NCI-H226 (cell line): ENCODE measurements around the gene ZNF608.

Source experiments
- DNase-seq: peaks from one replicate; pipeline ENCODE4 v3.0.0-alpha.2; 2015

ZNF608 gene, protein sequence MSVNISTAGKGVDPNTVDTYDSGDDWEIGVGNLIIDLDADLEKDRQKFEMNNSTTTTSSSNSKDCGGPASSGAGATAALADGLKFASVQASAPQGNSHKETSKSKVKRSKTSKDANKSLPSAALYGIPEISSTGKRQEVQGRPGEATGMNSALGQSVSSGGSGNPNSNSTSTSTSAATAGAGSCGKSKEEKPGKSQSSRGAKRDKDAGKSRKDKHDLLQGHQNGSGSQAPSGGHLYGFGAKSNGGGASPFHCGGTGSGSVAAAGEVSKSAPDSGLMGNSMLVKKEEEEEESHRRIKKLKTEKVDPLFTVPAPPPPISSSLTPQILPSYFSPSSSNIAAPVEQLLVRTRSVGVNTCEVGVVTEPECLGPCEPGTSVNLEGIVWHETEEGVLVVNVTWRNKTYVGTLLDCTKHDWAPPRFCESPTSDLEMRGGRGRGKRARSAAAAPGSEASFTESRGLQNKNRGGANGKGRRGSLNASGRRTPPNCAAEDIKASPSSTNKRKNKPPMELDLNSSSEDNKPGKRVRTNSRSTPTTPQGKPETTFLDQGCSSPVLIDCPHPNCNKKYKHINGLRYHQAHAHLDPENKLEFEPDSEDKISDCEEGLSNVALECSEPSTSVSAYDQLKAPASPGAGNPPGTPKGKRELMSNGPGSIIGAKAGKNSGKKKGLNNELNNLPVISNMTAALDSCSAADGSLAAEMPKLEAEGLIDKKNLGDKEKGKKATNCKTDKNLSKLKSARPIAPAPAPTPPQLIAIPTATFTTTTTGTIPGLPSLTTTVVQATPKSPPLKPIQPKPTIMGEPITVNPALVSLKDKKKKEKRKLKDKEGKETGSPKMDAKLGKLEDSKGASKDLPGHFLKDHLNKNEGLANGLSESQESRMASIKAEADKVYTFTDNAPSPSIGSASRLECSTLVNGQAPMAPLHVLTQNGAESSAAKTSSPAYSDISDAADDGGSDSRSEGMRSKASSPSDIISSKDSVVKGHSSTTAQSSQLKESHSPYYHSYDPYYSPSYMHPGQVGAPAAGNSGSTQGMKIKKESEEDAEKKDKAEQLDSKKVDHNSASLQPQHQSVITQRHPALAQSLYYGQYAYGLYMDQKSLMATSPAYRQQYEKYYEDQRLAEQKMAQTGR (N-terminal part only)

DNA sequence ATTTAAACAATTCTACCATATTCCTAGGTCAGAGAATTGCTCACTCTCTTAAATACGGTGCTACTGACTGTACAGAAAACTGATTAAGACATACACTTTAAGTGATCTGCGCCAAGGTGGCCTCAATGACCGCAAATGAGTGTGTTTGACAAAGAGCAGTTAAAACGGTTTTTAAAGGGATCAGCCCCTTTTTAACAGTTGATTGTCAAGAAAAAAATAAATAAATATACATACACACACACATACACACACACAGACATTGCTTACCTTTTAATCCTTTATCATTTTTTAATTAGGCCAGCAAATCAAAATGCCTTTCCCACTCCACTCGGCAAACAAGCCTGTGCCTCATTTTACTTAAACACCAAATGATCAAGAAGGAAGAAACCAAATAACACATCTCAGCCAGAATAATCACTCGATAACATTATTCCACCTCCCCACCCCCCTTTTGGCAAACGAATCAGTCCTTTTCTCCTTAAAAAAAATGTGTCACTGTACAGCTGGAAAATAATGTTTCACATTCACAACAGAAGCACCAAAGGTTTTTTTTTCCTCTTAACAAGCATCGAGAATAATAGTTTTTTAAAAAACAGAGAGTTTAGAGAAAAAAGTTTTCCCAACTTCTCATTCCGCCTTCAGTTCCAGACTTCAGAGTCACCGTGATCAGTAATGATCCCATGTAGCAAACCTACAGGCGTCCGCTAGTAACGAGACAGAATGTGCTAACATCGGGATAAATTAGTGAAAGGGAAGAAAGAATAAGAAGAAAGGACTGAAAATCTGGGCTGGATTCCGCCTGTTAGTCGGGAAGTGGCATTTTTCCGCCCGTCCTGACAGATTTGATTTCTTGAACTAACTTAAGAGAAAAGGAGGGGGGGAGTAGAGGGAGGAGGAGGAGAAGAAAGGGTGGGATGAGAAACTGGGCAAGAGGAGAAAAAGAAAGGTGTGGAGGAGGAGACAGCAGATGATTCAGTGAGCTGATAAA is at the start of gene ZNF608:
Gene ZNF608 (minus strand): TSS at position 712 of the 988 bp plus-strand sequence. CDS start 1,650 bp downstream, outside the sequence.
- no peak for DNase-seq

DNA sequence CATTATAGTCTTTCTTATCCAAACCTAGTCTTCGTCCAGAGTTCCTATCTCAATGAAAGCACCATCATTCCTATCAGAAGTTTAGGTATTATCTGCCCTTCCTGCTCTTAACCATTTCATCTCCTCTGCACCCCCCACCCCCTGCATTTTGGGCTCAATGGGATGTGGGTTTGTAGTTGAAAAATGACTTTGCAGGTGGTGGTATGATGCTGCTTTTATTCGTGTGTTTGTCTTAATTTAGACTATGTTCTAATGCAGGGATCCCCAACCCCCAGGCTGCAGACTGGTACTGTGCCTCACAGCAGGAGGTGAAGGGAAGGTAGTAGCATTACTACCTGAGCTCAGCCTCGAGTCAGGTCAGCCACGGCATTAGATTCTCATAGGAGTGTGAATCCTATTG is 49.4 kb upstream of the ZNF608 start:
- no peak for DNase-seq

DNA sequence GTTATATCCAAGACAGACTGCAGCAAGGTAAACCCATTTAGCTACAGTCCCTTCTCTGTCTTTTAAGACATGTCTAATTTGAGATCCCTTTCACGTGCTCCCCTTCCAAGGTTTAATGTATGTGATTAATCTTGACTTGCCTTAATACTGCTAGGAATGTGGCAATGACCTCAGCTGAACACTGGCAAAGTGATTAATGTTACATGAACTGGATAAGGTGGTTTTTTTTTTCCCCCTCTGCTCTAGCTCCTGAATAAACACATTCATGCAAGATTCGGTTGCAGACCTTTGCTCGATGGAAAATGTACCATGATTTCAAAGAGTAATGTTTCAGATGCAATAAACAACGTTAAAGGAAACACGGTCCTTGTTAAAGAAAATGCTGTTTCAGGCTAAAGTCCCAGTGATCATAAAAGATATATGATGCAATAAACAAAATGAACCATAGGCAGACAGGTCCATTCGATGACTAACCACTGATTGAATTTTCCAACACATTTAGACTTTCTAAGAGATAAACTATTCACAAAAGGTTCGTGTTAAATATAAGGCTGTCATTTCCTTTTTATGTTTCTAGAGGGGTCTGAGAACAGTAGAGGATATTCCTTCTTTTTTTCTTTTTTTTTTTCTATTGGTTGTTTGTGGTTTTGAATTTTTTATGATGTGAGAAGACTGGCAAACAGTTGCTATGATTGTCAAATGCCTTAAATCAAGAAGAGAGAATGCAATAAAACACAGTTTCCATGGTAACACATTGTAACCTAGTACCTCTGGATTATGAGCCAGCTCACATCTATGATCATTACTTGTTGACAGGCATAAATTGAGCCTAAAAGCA is 44.7 kb upstream of the ZNF608 start:
- peak; percentile 83 for DNase-seq

DNA sequence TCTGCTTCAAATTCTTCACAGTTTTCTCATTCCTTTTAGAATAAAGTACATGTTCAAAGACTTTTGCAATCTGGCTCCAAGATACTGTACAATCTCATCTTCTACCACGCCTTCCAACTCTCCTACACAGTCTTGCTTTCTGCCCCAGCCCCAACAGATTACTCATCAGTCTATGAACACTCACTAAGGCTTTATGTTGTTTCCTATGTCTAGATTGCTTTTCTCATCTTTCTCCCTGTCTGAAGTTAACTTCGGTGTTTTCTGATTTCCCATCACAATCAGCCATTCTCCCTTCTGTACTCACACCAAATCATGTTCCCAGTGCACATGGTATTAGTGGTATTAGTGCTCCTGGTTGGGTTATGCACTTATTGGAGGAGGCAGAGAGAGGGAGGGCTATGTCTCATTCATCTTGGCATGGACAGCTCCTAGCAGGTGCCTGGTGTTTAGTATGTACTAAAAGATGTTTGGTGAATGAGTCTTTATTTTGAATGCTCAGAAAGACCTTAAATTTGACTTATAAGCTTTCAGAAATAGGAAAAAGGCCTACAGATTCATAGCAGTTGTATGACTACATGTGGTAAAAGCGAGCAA is 44.0 kb upstream of the ZNF608 start:
- peak; percentile 91 for DNase-seq

DNA sequence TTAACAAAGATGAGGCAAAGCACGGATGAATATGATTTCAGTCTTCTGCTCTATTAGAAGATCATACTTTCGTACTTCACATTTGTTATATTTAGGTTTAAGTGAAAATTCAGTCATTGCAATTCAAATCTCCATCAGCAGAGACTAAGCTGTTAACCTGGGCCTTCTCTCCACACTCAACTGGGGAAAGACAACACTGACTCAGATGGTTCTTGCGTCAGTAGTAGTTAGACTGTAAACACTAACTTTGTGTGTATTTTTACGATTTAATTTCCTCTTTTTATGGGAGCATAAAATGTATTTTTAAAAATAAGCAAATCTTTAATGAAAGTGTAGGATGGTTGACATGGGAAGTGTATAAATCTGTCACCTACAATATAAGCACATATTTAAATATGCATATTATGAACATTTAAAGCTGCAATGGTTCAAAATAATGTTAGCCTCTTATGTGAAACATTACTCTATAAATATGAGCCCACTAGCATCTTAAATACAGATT is 42.7 kb upstream of the ZNF608 start:
- DNase-seq = peak; percentile 3

DNA sequence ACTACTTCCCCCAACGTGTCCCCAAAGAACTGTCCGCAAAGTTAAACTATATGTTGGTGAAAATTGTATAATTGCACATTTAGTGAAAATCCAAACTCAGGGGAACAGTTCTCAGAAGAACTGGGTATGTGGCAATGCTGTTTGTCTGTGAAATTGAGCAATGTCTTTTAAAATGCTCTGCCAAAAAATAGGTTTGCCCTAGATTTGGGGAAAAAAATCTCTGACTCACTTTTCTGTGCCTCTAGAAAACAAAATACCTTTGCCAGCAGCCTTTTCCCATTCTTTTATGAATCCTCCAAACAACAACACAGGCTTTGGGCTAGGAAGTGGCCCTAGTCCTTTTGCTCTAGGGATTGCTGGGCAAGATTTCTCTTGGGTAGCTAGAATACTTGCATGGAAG is 37.4 kb upstream of the ZNF608 start:
- DNase-seq = peak; percentile 39

DNA sequence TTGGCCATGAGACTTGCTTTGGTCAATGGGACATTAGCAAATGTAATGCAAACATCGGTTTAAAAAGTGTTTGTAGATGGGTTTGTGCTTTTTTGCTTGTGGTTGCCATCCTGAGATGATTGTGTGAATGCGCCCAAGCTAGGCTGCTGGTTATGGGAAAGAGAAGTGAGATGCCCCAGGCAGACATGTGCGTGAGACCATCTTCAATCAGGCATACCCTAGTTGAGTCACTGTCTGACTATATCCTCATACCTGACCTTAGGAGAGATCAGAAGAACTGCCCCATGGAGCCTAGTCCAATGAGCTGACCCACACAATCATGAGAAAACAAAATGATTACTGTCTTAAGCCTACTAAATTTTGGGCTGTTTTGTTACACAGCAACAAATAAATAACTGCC is 36.8 kb upstream of the ZNF608 start:
- DNase-seq = no peak

DNA sequence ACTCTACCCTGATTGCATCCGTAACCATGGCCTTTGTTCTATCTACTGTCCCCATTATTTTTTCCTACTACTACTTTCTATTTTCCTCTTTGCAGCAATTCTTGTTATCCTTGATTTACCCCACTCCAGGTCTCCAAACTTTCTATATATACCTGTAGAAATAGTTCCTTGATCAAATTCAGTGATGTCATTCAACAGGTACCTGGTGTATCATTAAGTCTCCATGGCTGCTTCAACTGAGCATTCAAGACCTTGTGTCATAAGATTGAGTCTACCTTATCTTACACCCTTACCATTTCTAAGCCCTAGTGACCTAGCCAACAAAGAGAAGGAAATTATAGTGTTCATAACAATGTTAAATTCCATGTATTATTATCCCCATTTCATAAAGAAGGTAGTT is 35.8 kb upstream of the ZNF608 start:
- DNase-seq = no peak

DNA sequence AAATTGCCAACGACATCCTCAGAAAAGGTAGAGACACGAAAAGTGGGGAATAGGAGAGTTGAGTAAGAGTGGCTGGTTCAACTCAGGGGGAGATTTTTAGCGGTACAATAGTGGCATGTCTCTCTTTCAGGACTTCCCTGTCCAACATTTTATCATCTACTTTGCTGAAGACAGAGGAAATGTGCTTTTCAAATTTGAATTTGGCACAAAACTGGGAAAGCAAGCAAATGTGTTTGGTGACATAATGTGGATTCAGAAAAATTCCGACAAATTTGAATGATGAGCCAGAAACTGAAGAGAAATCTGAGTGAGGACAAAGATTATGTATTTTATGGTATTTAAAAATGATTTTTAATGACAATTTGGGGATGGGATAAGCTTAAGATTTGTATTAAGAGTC is 33.6 kb upstream of the ZNF608 start:
- no peak for DNase-seq

DNA sequence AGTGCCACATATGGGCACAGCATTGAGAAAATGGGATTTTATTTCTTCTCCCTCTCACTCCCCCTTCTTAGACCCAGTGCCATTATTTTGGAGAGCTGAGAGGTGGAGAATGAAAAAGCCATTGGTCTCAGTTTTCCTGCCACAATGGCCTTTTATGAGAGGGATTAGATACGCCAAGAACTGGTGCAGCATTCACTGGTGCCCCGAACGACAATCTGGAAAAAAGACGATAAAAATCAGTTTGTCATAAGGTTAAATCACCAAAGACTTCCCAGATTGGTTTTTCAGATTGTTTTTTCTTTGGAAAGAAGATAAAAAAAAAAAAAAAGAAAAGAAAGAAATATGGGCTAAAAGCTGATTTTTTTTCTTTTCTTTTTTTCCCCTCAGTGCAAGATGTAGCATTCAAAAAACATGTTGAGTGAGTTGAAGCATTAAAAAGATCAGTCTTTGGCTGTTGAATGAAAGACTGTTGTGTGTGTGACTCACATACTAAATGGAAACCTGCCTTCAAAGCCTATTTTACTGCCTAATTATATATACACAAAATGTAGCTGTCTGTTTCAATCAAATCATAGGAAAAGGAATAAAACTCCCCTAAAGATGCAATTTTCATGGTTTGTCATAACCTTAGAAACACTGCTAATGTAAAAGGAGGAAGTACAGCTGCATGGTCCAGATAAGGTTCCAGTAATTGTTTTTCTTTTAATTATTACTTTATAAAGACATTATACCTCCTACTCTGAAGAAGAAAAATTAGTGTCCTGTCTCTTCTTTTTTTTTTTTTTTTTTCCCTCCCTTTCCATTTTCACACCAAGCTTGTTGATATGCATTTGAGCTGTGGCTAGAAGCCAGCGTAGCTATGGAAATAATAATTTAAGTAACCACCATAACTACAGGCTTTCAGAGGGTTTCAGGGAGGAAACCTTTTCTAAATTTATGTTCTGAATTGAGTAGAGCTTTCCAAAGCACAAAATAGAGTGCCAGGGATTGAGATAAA is 27.2 kb upstream of the ZNF608 start:
- no peak for DNase-seq

DNA sequence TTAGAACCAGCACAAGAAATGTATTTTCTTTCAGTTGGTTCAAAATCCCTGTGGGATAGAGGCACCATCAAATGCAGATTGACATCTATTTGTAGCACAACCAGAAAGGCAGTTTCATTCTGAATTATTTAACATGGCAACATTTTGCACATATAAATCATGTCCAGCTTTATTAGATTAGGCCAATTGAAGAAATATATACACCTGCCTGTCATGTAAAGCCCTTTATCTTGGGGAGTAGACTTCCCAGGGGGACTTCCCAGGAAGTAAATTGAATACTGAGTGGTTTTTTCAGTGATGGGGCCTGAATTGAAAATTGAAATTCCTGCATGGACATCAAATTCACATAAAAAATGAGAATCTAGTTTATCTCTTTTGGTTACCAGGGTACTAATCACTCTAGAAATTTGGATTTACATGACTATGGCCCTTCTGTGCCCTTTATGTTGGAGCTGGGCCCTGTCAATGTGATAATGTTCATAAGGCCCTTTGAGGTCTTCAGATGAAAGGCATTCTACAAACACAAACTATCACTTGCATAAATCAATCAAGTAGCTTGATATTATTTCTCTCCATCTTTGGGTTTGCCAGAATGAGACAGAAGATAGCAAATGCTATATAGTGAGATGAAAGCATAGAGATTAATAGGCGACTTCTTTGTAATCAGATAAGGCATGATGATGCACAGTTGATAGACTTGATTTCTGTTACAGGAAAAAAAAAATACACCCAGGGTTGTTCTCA is 26.2 kb upstream of the ZNF608 start:
- no peak for DNase-seq

DNA sequence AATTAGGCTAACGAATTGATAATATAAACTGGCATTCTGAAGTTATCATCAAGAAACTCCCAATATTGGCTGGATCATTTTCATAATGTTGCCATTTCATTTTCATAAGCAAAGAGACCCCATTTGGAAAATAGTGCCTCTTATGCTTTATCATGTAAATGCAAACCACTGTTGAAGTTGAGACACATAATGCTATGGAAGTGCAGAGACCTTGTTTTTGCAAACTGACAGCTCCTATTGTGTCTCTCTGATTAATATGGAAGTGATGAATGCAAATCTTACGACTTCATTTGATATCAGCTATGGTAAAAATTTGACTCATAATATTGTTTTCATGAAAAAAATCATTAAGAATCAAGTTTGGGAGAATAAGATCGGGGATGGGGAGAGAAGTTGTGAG is 25.3 kb upstream of the ZNF608 start:
- DNase-seq = no peak

DNA sequence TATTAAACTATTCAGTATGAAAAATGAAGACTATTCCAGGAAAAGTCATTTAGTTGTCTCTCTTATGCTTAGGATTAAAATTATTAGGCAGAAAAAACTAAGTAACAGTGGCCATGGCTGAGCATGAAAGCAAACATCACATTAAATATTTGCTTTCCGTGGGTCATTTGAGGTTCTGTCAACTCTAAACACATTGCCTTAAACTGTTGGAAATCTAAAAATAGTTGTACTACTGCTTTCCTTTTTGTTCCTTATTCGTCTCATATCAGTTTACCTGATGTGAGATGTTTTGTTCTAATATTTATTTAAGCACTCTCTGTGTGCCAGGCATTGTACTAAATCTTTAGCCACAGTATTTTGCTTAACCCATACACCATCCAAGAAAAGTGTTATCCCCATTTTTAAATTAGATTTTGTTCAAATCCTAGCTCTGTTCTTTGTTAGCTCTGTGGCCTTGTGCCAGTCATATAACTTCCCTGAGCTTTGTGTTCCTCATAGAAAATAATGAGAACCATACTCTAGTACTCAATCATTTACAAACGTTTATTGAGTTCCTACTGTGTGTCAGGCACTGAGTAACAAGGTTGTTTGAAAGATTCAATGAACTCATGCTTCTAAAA is 18.7 kb upstream of the ZNF608 start:
- no peak for DNase-seq

DNA sequence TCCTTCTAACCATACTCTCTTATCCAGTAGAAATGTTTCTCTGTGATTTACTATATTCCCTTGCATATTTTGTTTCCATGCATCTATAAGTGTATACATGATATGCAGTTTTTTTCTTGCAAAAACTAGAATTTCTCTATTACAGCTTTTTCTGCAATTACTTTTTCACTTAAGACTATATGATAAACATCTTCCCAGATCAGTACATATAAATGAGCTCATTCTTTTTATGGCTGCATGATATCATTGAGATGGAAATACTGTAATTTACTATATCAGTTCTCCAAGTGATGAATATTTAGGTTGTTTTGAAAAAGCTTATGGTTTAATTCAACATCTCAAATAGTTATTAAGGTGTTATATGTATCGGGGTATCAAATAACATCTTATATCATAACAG is 18.1 kb upstream of the ZNF608 start:
- DNase-seq = no peak

DNA sequence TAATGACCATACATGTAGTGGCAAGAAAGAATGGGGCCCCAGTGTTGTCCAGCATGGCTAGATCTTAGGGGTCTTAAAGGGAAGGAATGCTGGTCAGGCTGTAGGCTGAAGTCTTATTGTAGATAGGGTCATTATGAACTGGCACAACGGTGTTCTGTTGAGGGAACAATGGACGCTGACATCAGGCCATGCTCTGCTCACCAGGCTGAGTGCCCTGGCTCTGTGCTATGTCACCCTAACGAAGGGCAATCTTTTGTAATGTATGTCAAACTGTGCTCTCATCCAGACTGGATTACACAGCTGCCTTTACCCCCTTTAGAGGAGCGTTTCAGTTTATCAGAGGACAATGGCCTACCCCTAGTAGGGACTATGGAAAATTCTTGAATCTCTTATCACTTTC is 14.6 kb upstream of the ZNF608 start:
- DNase-seq = no peak

DNA sequence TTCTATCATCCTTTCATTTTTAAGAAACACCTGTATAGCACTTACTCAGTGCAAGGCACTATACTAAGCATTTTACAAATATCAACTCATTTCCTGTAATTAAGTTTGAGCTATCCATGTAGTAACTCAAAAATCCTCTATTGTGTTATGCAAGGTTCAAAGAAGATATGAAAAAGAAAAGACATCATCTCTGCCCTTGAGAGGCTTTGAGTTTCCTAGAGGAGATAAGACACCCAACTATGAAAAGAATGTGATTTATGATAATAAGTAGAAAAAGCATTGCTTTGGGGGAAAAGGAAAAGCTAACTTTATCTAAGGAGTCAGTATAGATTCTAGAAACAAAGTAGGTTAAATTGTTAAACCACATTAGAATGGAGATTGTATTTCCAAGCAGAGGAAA is 14.2 kb upstream of the ZNF608 start:
- peak; percentile 79 for DNase-seq

DNA sequence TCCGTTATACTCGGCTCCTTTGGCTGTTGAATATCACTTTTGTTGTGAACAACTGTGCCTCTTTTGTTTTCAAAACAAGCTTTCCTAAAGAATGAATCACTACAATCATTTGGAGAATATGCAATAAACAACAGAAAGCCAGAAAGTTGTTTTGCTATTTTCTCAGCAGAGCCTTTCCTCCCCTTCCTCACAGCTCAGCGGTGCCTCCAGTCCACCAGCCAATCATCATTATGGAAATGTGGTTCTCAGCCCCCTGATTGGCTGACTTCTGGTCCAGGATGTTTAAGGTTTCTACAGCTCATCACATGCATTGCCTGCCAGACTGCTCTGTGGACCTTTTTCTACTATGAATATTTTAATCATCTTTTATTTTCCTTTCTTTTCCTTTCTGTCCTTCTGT is 9.1 kb upstream of the ZNF608 start:
- no peak for DNase-seq

DNA sequence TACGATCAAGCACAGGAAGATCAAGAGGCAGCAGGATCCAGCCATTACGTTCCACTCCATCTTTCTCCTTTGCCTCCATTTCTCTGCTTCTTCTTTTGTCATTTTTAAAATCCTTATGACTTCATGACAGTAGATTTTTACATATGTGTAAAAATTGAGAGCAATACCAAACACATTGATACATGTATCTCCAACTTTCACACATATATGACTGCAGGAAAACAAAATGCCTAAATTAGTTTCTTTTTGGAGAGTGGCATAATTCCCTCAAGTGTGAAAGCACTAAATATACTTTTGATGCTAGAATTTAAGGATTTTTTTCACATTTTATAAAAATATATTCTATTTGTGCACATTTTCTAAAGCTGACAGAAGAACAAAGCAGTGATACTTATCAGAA is 8.6 kb upstream of the ZNF608 start:
- no peak for DNase-seq
